SK-N-MC (cell line): ENCODE data around the gene CLEC18A.

ENCODE experiments used
- DNase-seq: peaks from one replicate; pipeline ENCODE4 v3.0.0-alpha.2; 2011; ENCODE audit warnings: low read depth, low spot score
- H3K27ac ChIP-seq: fragments of 200-600 bp; sonication (generic); 2 replicates; pipeline ENCODE4 v1.5.1; 2016; ENCODE audit warnings: mixed run types
- H3K36me3 ChIP-seq: fragments of 200-600 bp; sonication (generic); 2 replicates; pipeline ENCODE4 v1.6.1; 2017; ENCODE audit warnings: antibody characterized with exemption, low read length, mixed read lengths; ENCODE audit not compliant: insufficient read depth
- H3K4me3 ChIP-seq: fragments of 200-600 bp; sonication (generic); 2 replicates; pipeline ENCODE4 v1.5.1; 2016
- H3K9ac ChIP-seq: fragments of 200-600 bp; sonication (generic); 2 replicates; pipeline ENCODE4 v1.8.0; 2017; ENCODE audit warnings: mixed run types, mixed read lengths; ENCODE audit not compliant: insufficient read length
- H3K9me3 ChIP-seq: fragments of 200-600 bp; sonication (generic); 2 replicates; pipeline ENCODE4 v1.6.1; 2017; ENCODE audit warnings: low read depth, mild to moderate bottlenecking, antibody characterized with exemption, low read length, moderate library complexity, mixed read lengths
- EZH2 ChIP-seq: fragments of 200-600 bp; sonication (generic); IDR thresholded peaks from one replicate; pipeline ENCODE4 v1.6.1; 2017; ENCODE audit warnings: antibody characterized with exemption
- FOXP2 ChIP-seq: optimal IDR thresholded peaks from 2 replicates; pipeline ENCODE3; 2011; ENCODE audit warnings: mild to moderate bottlenecking, moderate library complexity; ENCODE audit not compliant: insufficient read depth; ENCODE audit errors: extremely low read length, control extremely low read depth
- POLR2AphosphoS5 ChIP-seq: IDR thresholded peaks from 2 replicates; pipeline ENCODE4 v1.6.1; 2012; ENCODE audit warnings: mild to moderate bottlenecking, low read depth, low read length, borderline replicate concordance

Gene CLEC18A

GRCh38 chr16:69917311-69917710 lies 33.8 kb upstream of the CLEC18A start:
- Histone ChIP-seq H3K9me3 (no peaks in the 10 kb centered on the region), H3K27ac (no peak overlapping the region), H3K4me3 (no peak overlapping the region), H3K36me3 (no peaks in the 10 kb centered on the region), H3K9ac (no peak overlapping the region)
- TF ChIP-seq EZH2 = no peak
- TF ChIP-seq FOXP2 = no peak
- TF ChIP-seq POLR2AphosphoS5 = no peak
- no peak for DNase-seq

DNA sequence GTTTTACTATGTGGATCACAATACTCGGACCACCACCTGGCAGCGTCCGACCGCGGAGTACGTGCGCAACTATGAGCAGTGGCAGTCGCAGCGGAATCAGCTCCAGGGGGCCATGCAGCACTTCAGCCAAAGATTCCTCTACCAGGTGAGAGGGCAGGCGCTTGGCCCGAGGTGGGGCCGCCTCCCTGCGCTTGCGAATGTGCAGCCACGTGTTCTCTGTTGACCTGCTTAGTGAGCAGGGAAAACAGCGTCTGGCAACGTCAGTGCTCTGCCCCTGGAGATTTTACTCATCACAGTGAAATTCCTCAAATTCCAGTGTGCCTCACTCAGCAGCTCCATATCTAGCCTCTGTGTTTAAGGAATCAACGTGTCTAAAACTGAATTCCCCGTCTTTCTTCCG lies 33.4 kb upstream of the CLEC18A start:
- TF ChIP-seq POLR2AphosphoS5 (no peak), EZH2 (no peak), FOXP2 (no peak)
- Histone ChIP-seq H3K27ac (no peak overlapping the region), H3K9ac (no peak overlapping the region), H3K36me3 (no peaks in the 10 kb centered on the region), H3K4me3 (no peak overlapping the region), H3K9me3 (no peaks in the 10 kb centered on the region)
- DNase-seq = no peak

- DNase-seq = no peak
- TF ChIP-seq EZH2 = no peak
- TF ChIP-seq FOXP2 = no peak
- TF ChIP-seq POLR2AphosphoS5 = no peak
- no peaks in the 10 kb centered on the region for H3K9me3 ChIP-seq
- no peak overlapping the region for H3K27ac ChIP-seq
- H3K36me3 ChIP-seq = no peaks in the 10 kb centered on the region
- H3K4me3 ChIP-seq = no peak overlapping the region
- H3K9ac ChIP-seq = no peak overlapping the region
Observed at GRCh38 chr16:69918241-69918640, 32.9 kb upstream of the CLEC18A start.

- no peak overlapping the region for H3K4me3 ChIP-seq
- no peaks in the 10 kb centered on the region for H3K36me3 ChIP-seq
- no peak overlapping the region for H3K9ac ChIP-seq
- no peak for DNase-seq
- no peak for TF ChIP-seq FOXP2
- TF ChIP-seq POLR2AphosphoS5 = no peak
- no peak for TF ChIP-seq EZH2
- H3K9me3 ChIP-seq = no peaks in the 10 kb centered on the region
- no peak overlapping the region for H3K27ac ChIP-seq
Observed at GRCh38 chr16:69921127-69921526, 30.0 kb upstream of the CLEC18A start.

- H3K27ac ChIP-seq = no peak overlapping the region
- no peak overlapping the region for H3K9ac ChIP-seq
- H3K9me3 ChIP-seq = no peaks in the 10 kb centered on the region
- H3K4me3 ChIP-seq = no peak overlapping the region
- no peak for TF ChIP-seq FOXP2
- TF ChIP-seq POLR2AphosphoS5 = no peak
- no peak for TF ChIP-seq EZH2
- H3K36me3 ChIP-seq = no peaks in the 10 kb centered on the region
- no peak for DNase-seq
Observed at GRCh38 chr16:69922200-69922599, 28.9 kb upstream of the CLEC18A start.

DNA sequence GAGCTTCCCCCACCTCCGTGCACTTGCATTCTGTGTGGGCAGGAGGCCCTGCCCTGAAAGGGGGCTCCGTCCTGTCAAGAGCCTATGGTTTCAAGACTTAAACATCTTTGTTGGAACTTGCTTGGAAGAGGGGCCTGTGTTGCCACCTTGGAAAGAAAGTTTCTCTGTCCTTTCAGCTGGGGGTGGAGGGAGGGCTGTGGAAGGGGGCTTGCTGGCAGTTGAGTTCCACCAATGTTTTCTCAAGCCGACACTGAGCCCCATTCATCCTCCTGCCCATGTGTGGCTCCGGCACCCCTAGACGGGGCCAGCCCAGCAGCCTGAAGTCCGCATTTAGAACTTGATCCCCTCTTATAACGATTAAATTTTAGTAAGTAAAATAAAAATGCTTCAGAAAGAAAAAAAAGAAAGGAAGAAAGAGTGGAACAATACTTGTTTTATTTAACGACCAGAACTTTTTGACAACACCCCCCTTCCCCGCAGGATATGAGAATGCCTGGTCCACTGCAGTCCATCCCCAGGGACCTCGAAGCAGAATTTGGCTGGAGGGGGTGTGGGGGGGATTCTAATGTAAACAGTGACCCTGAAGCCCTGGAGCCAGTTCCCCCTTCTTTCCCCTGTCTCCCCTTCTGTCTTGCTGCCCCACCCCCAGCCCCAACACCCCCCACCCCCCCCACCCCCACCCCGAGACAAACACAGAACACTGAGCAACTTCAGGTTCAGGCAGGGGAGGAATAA lies 26.9 kb upstream of the CLEC18A start:
- no peak overlapping the region for H3K9ac ChIP-seq
- H3K27ac ChIP-seq = no peak overlapping the region

DNA sequence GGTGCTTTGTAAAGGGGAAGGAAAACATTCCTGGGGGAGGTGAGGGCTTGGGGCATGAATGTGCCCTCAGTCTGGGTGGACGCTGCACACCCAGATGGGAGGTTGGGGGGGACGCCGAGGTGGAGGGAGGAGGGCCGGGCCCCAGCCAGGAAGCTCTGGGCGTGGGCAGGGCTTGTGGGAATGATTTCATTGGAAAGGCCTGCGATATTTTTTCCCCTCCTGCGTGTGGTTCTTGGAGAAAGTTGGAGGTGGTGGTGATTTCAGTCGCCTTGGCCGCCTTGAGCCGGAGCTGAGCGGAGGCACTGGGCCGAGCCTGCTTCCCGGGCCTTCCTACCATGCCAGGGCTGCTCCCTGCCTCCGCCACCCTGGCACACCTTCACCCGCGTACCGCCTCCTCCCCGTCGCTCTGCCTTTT lies 26.4 kb upstream of the CLEC18A start:
- Histone ChIP-seq H3K9me3 (no peaks in the 10 kb centered on the region), H3K4me3 (no peak overlapping the region), H3K9ac (no peak overlapping the region), H3K36me3 (no peaks in the 10 kb centered on the region), H3K27ac (no peak overlapping the region)
- TF ChIP-seq EZH2 (no peak), FOXP2 (no peak), POLR2AphosphoS5 (no peak)
- no peak for DNase-seq

More for the DNA sequence above, 26.9 kb upstream of the CLEC18A start:
- Histone ChIP-seq H3K9me3 (no peaks in the 10 kb centered on the region), H3K4me3 (no peak overlapping the region), H3K36me3 (no peaks in the 10 kb centered on the region)
- DNase-seq = no peak
- TF ChIP-seq EZH2 = no peak
- TF ChIP-seq POLR2AphosphoS5 = no peak
- no peak for TF ChIP-seq FOXP2

DNA sequence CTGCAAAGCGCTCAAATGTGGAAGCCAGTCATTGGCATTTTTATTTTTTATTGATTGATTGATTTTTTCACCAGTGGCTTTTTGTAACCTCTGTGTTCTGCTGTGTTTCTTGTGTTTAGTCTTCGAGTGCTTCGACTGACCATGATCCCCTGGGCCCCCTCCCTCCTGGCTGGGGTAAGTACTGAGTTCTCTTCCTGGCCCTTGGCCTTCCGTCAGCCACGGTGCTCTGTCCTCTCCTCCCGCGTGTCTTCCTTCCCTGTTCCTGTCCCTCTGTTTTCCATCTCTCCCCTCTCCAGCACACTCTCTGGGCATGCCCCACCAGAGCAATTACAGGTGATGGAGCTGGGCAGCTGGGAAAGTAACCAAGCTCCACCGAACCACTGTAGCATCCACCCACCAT lies 25.8 kb upstream of the CLEC18A start:
- DNase-seq = no peak
- no peak overlapping the region for H3K4me3 ChIP-seq
- H3K36me3 ChIP-seq = no peaks in the 10 kb centered on the region
- H3K9me3 ChIP-seq = no peaks in the 10 kb centered on the region
- TF ChIP-seq EZH2 (no peak), POLR2AphosphoS5 (no peak), FOXP2 (no peak)
- H3K27ac ChIP-seq = no peak overlapping the region
- no peak overlapping the region for H3K9ac ChIP-seq

DNA sequence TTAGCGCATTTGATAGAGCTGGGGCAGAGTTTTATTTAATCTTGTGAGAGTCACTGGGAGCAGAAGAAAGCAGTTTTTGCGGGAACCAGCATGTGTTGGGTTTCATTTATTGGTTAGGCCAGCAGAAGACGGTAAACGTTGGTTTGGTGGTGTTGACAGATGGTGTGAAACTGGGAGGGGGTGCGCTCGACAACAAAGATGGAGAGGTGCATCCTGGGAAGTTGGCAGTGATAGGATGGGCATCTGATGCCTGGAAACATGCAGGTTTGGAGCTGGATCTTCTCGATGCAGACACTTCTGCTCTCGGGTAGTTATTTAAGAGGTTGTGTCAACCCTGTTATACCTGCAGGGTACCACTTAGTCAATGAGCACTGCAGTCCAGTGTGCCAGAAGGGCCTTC lies 24.9 kb upstream of the CLEC18A start:
- Histone ChIP-seq H3K9me3 (no peaks in the 10 kb centered on the region), H3K4me3 (no peak overlapping the region), H3K36me3 (no peaks in the 10 kb centered on the region), H3K9ac (no peak overlapping the region), H3K27ac (no peak overlapping the region)
- no peak for TF ChIP-seq POLR2AphosphoS5
- no peak for TF ChIP-seq FOXP2
- no peak for TF ChIP-seq EZH2
- DNase-seq = no peak
